Activated CD4-positive, alpha-beta T cell treated with anti-CD3 and anti-CD28 coated beads for 48 hours (primary cell): ENCODE results near the gene NUP210.
"Not testable (repeated sequence)": the region's sequence is repeated elsewhere in the genome, so short reads cannot be mapped to it uniquely, and the experiment has no call there.

Experiments used
- DNase-seq: peaks from one replicate; pipeline ENCODE4 v3.0.0-alpha.2; 2020

NUP210 gene

GRCh38 chr3:13429631-13430291 lies 9.6 kb upstream of the NUP210 start:
- DNase-seq: no peak

- not testable (repeated sequence) for DNase-seq
Observed at GRCh38 chr3:13428678-13429077, 8.6 kb upstream of the NUP210 start.

GRCh38 chr3:13427662-13428603 lies 7.8 kb upstream of the NUP210 start:
- DNase-seq: no peak

- no peak for DNase-seq
Observed at GRCh38 chr3:13426591-13426990, 6.5 kb upstream of the NUP210 start.

GRCh38 chr3:13425689-13426088 lies 5.6 kb upstream of the NUP210 start:
- no peak for DNase-seq

- no peak for DNase-seq
Observed at GRCh38 chr3:13424865-13425617, 4.9 kb upstream of the NUP210 start.

GRCh38 chr3:13424141-13424844 lies 4.2 kb upstream of the NUP210 start:
- DNase-seq: no peak

- DNase-seq: peak; percentile 88
Observed at GRCh38 chr3:13420831-13421765, 976 bp upstream of the NUP210 start.

GRCh38 chr3:13419505-13420044 lies 547 bp downstream of the NUP210 start:
- peak; percentile 70 for DNase-seq

GRCh38 chr3:13417166-13417947 lies 2.8 kb downstream of the NUP210 start:
- DNase-seq: no peak

- peak; percentile 71 for DNase-seq
Observed at GRCh38 chr3:13415997-13416793, 3.9 kb downstream of the NUP210 start.

- no peak for DNase-seq
Observed at GRCh38 chr3:13415236-13415986, 4.7 kb downstream of the NUP210 start.

- peak; percentile 75 for DNase-seq
Observed at GRCh38 chr3:13414040-13414729, 5.9 kb downstream of the NUP210 start.

- no peak for DNase-seq
Observed at GRCh38 chr3:13411186-13411860, 8.8 kb downstream of the NUP210 start.

GRCh38 chr3:13408890-13409289 lies 11.2 kb downstream of the NUP210 start:
- no peak for DNase-seq

GRCh38 chr3:13407926-13408325 lies 12.2 kb downstream of the NUP210 start:
- no peak for DNase-seq

GRCh38 chr3:13407475-13407874 lies 12.6 kb downstream of the NUP210 start:
- no peak for DNase-seq

GRCh38 chr3:13406190-13406589 lies 13.9 kb downstream of the NUP210 start:
- DNase-seq: no peak
